AG04450 (cell line): ENCODE results near the gene DDX27. TPM values are rescaled to one million over a fixed set of nuclear protein-coding genes. Genes with fewer than 3 reads are reported as not detected.

Experiments used
- CTCF ChIA-PET: fragments of 300-600, 350-600 bp; formaldehyde crosslinking; extraction: SDS; loops from one replicate; lab custom pipeline; 2022; ENCODE audit warnings: antibody characterized with exemption, inconsistent platforms; lab: Charles Lee
- POLR2A ChIA-PET: fragments of 350-600 bp; formaldehyde crosslinking; extraction: SDS; loops from one replicate; lab custom pipeline; 2021; ENCODE audit warnings: antibody characterized with exemption, inconsistent platforms; lab: Yijun Ruan, JAX
- DNase-seq: peaks from one replicate; pipeline ENCODE4 v3.0.0-alpha.2; 2011; ENCODE audit warnings: low read depth, low spot score
- H3K27ac ChIP-seq: one replicate; pipeline ENCODE4 v1.5.1; 2012; ENCODE audit warnings: low read depth, low read length, control low read depth
- H3K27me3 ChIP-seq: one replicate; pipeline ENCODE4 v1.6.0; 2012; ENCODE audit warnings: low read length; ENCODE audit not compliant: control insufficient read depth, insufficient read depth
- H3K4me3 ChIP-seq: 2 replicates; pipeline ENCODE4 v1.5.1; 2011; ENCODE audit warnings: mild to moderate bottlenecking, low read depth, low read length, control low read depth
- H3K9me3 ChIP-seq: 2 replicates; pipeline ENCODE4 v1.5.1; 2012; ENCODE audit warnings: low read length; ENCODE audit not compliant: control insufficient read depth, insufficient read depth
- CTCF ChIP-seq: IDR thresholded peaks from 2 replicates; pipeline ENCODE4 v1.5.1; 2011; ENCODE audit warnings: low read depth, low read length, control low read depth, inconsistent platforms
- polyA plus RNA-seq: library from polyadenylated mRNA; depleted of rRNA; stranded (reverse); fragments of >200 nt; gene quantifications from 2 replicates; pipeline ENCODE4 v1.2.3, GENCODE V29; 2011

The DDX27 gene
- polyA plus RNA-seq, 1 experiment: 31.3 TPM

- peak overlapping the region; percentile 23 for H3K27ac ChIP-seq
- DNase-seq: no peak
- peaks cover 19% of the 10 kb centered on the region for H3K9me3 ChIP-seq
- H3K27me3 ChIP-seq: no peaks in the 10 kb centered on the region
- TF ChIP-seq CTCF: no peak
- CTCF ChIA-PET: interaction anchor here (0.8 to 1.8 kb wide), 2 partner anchors 30 to 44 kb away, joined by 5 to 8 read pairs; no protein-coding TSS in a partner anchor
- peak overlapping the region; percentile 95 for H3K4me3 ChIP-seq
- POLR2A ChIA-PET: interaction anchor here (0.6 kb wide), 2 partner anchors 15 to 31 kb away, joined by 3 read pairs; no protein-coding TSS in a partner anchor
Measured at GRCh38 chr20:49276161-49276960, 57.1 kb downstream of the DDX27 start.

GRCh38 chr20:49276961-49277785 lies 58.0 kb downstream of the DDX27 start:
- CTCF ChIA-PET: interaction anchor here (1.8 kb wide), 1 partner anchor 31 kb away, joined by 8 read pairs; no protein-coding TSS in a partner anchor
- Histone ChIP-seq H3K27me3 (no peaks in the 10 kb centered on the region), H3K9me3 (peaks cover 22% of the 10 kb centered on the region), H3K4me3 (peak overlapping the region; percentile 95), H3K27ac (peak overlapping the region; percentile 52)
- no peak for TF ChIP-seq CTCF
- DNase-seq: no peak
- POLR2A ChIA-PET: interaction anchor here (0.5 to 1.6 kb wide), 11 partner anchors 9 to 227 kb away, joined by 3 to 11 read pairs (median 4); partner anchors contain the start of gene DDX27

- Histone ChIP-seq H3K9me3 (peaks cover 27% of the 10 kb centered on the region), H3K4me3 (peak overlapping the region; percentile 95), H3K27me3 (no peaks in the 10 kb centered on the region), H3K27ac (peak overlapping the region; percentile 52)
- CTCF ChIA-PET: no interaction called here
- POLR2A ChIA-PET: interaction anchor here (0.5 to 1.6 kb wide), 10 partner anchors 9 to 228 kb away, joined by 3 to 11 read pairs (median 4); partner anchors contain the start of gene DDX27
- no peak for DNase-seq
- no peak for TF ChIP-seq CTCF
Measured at GRCh38 chr20:49277786-49278035, 58.5 kb downstream of the DDX27 start.

- no peak for TF ChIP-seq CTCF
- ChIA-PET POLR2A (interaction anchor here (0.5 to 1.6 kb wide), 12 partner anchors 9 to 1232 kb away, joined by 3 to 11 read pairs (median 4); partner anchors contain the start of genes DDX27 and PTPN1), CTCF (no interaction called here)
- DNase-seq: peak; percentile 94
- Histone ChIP-seq H3K27ac (peak within 1 kb of the TSS; percentile 90), H3K9me3 (peaks cover 32% of the 10 kb centered on the region), H3K27me3 (no peaks in the 10 kb centered on the region), H3K4me3 (peak within 1 kb of the TSS; percentile 99)
Measured at GRCh38 chr20:49278036-49278817, 59.0 kb downstream of the DDX27 start, which contains the start of gene ZNFX1. Gene ZNFX1 (minus strand): TSS chr20:49278057. CDS start chr20:49275839, 2,218 bp downstream.
